ENCODE data around the gene DNER. TPM values are rescaled to one million over a fixed set of nuclear protein-coding genes. Genes with fewer than 3 reads are reported as not detected.
A peak's percentile ranks its signal among the peaks of the same experiment; 100 is the strongest.

The DNER gene
- total RNA-seq, 1 donor from 2014 or later, result 0.14 TPM

DNA sequence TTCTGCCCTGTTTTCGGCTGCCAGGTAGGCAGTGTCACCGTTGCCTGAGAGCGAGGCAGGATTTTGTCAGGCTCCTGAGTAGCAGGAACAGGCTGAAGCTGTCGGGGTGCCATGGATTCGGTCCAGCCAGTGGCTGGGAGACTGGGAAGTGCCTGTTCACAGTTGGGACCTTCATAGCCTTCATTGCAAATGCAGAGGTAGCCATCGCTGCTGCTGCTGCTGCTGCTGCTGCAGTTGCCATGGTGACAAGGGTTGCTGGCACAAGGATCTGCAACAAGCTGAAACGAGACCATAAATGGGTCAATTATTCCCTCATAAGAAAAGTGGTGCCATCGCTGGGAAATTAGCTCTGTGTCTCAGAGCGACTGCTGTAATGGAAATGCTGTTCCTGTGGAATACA, 122.7 kb downstream of the DNER start:
- ATAC-seq, result no peak

DNA sequence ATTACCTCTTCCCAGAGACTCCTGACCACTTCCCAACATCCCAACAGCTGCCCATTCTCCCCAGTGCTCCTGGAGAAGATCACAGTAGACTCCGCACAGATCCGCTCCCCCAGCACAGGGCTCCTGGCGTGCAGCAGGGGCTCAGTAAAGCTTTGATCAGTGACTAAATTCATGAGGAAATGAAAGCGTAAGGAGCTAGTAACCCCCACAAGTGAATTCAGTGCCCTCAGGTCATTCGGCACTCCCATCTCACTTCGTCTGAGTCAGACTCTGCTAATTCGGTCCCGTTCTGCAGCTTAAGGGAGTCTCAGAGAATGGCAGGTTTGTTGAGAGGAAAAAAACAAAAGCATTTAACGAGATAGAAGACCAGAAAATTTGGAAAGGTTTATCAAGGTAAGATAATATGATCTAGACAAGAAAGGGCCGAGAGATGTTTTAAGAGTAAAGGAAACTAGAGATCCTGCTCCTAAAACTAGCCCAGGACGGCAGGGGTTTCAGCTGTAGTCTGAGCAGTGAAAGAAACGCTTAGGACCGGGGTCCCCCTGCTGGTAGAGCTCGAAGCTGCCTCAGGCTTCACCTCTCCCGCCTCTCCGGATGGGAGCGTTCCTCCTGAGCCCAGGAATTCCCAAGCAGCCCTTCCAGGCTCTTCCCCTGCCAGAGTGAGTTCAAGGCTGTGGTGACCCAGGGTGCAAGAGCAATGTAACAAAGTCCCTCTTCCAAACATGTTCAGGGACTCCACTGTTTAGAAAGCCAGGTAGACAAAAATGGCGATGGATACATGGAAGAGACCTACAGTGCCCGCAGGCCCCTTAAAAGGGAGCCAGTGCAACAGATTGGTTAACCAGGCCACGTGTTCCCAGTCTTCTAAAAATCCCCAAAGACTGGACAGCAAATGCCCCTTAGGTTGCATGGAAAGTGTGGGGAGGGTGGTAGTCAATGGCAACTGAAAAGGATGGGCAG, 127.3 kb downstream of the DNER start:
- intact Hi-C loops (cut with DNase I), result loop anchor here (5.0 to 10.0 kb wide), 2 partner anchors 162 to 245 kb away; no protein-coding TSS in a partner anchor
- Histone ChIP-seq H3K27ac (no peak overlapping the region), H3K36me3 (no peaks in the 10 kb centered on the region), H3K4me1 (no peaks in the 10 kb centered on the region), H3K4me3 (peak overlapping the region; percentile 21), H3K9me3 (no peaks in the 10 kb centered on the region), H3K27me3 (peaks cover 7% of the 10 kb centered on the region)
- peak; percentile 97 for ATAC-seq
- TF ChIP-seq CTCF (IDR thresholded peaks at IDR 0.05), result peak; percentile 88
- peak; percentile 87 for DNase-seq

More for the DNA sequence above, 122.7 kb downstream of the DNER start:
- DNase-seq, result no peak
- intact Hi-C loops (cut with DNase I), result no loop called here
- Histone ChIP-seq H3K27ac (no peak overlapping the region), H3K4me3 (no peak overlapping the region), H3K27me3 (no peaks in the 10 kb centered on the region), H3K36me3 (no peaks in the 10 kb centered on the region), H3K9me3 (no peaks in the 10 kb centered on the region), H3K4me1 (no peaks in the 10 kb centered on the region)
- TF ChIP-seq CTCF (IDR thresholded peaks at IDR 0.05), result no peak

DNA sequence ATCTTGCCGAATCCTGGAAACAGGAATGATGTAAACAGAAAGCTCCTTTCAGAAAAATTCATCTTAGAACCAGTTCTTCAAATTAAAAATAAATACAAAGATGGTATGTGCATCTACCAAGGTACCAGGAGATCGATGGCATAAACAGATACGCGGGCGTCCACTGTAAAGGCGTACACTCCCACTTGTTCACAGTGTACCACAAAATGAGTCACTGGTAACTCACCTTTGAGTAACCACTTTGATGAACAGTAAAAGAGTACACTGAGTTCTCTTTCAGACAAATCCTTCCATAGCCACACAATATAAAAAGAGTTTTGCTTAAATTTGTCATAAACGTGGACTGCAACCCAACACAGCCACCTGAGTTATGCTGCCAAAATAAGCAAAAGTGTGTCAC, 128.3 kb downstream of the DNER start:
- ATAC-seq, result no peak
- no peaks in the 10 kb centered on the region for H3K4me1 ChIP-seq
- no peak overlapping the region for H3K27ac ChIP-seq
- no peak for TF ChIP-seq CTCF (IDR thresholded peaks at IDR 0.05)
- DNase-seq, result no peak
- H3K27me3 ChIP-seq, result peaks cover 7% of the 10 kb centered on the region
- no peak overlapping the region for H3K4me3 ChIP-seq
- intact Hi-C loops (cut with DNase I), result loop anchor here (5.0 to 10.0 kb wide), 2 partner anchors 161 to 244 kb away; no protein-coding TSS in a partner anchor
- H3K36me3 ChIP-seq, result no peaks in the 10 kb centered on the region
- no peaks in the 10 kb centered on the region for H3K9me3 ChIP-seq

- Histone ChIP-seq H3K27ac (no peak overlapping the region), H3K36me3 (no peaks in the 10 kb centered on the region), H3K27me3 (peaks cover 15% of the 10 kb centered on the region), H3K4me1 (no peaks in the 10 kb centered on the region), H3K9me3 (no peaks in the 10 kb centered on the region), H3K4me3 (no peak overlapping the region)
- DNase-seq (no peak), ATAC-seq (no peak)
- intact Hi-C loops (cut with DNase I), result loop anchor here (10.0 kb wide), 1 partner anchor 157 kb away; no protein-coding TSS in a partner anchor
- no peak for TF ChIP-seq CTCF (IDR thresholded peaks at IDR 0.05)
Measured at GRCh38 chr2:229582151-229582550, 132.2 kb downstream of the DNER start.

GRCh38 chr2:229578052-229578846, 136.1 kb downstream of the DNER start:
- peaks cover 15% of the 10 kb centered on the region for H3K27me3 ChIP-seq
- H3K36me3 ChIP-seq, result no peaks in the 10 kb centered on the region
- no peaks in the 10 kb centered on the region for H3K9me3 ChIP-seq
- ATAC-seq (no peak), DNase-seq (no peak)
- intact Hi-C loops (cut with DNase I), result no loop called here
- TF ChIP-seq CTCF (IDR thresholded peaks at IDR 0.05), result no peak
- no peak overlapping the region for H3K27ac ChIP-seq
- no peaks in the 10 kb centered on the region for H3K4me1 ChIP-seq
- H3K4me3 ChIP-seq, result no peak overlapping the region
